GM23338 (cell line): ENCODE measurements around the gene BSCL2. TPM values are rescaled to one million over a fixed set of nuclear protein-coding genes. Genes with fewer than 3 reads are reported as not detected.

Experiments
- ATAC-seq: fragments of 200-7000 bp; cut with Tn5 transposase; 3 replicates; pipeline ENCODE4 v1.9.1; 2020
- DNase-seq: peaks from one replicate; pipeline ENCODE4 v3.0.0-alpha.2; 2015; ENCODE audit warnings: low spot score
- H2AFZ ChIP-seq: fragments of 200-600 bp; sonication (generic); 2 replicates; pipeline ENCODE4 v1.8.0; 2016; ENCODE audit warnings: antibody characterized with exemption, mild to moderate bottlenecking, moderate library complexity
- H3F3A ChIP-seq: fragments of 200-600 bp; sonication (generic); replicated peaks from 2 replicates; pipeline ENCODE4 v1.8.0; 2017; ENCODE audit warnings: antibody characterized with exemption, mixed run types, low read depth
- H3K27ac ChIP-seq: fragments of 200-600 bp; sonication (generic); 2 replicates; pipeline ENCODE4 v1.6.1; 2016; ENCODE audit warnings: low read depth
- H3K27me3 ChIP-seq: fragments of 200-600 bp; sonication (generic); 2 replicates; pipeline ENCODE4 v1.8.0; 2016; ENCODE audit warnings: mild to moderate bottlenecking, mixed run types, moderate library complexity; ENCODE audit not compliant: insufficient read depth
- H3K36me3 ChIP-seq: fragments of 200-600 bp; sonication (generic); 2 replicates; pipeline ENCODE4 v1.8.0; 2016; ENCODE audit warnings: mild to moderate bottlenecking; ENCODE audit not compliant: insufficient read depth
- H3K4me1 ChIP-seq: fragments of 200-600 bp; sonication (generic); 2 replicates; pipeline ENCODE4 v1.8.0; 2016; ENCODE audit warnings: mild to moderate bottlenecking, moderate library complexity; ENCODE audit not compliant: insufficient read depth
- H3K4me2 ChIP-seq: fragments of 200-600 bp; sonication (generic); 2 replicates; pipeline ENCODE4 v1.7.1; 2017; ENCODE audit warnings: mixed run types
- H3K4me3 ChIP-seq: fragments of 200-600 bp; sonication (generic); 2 replicates; pipeline ENCODE4 v1.6.1; 2016; ENCODE audit warnings: mixed run types
- H3K79me2 ChIP-seq: fragments of 200-600 bp; sonication (generic); replicated peaks from 2 replicates; pipeline ENCODE4 v1.8.0; 2017; ENCODE audit warnings: mild to moderate bottlenecking; ENCODE audit not compliant: insufficient read depth
- H3K9me2 ChIP-seq: fragments of 200-600 bp; sonication (generic); 2 replicates; pipeline ENCODE4 v1.8.0; 2017; ENCODE audit not compliant: insufficient read depth
- H4K20me1 ChIP-seq: fragments of 200-600 bp; sonication (generic); replicated peaks from 2 replicates; pipeline ENCODE4 v1.8.0; 2017; ENCODE audit warnings: mild to moderate bottlenecking; ENCODE audit not compliant: insufficient read depth
- H3K27ac Mint-ChIP-seq: 2 replicates; pipeline ENCODE4 v1.8.0; 2020; ENCODE audit warnings: inconsistent platforms, mild to moderate bottlenecking, moderate library complexity, mixed read lengths
- H3K27me3 Mint-ChIP-seq: 3 replicates; pipeline ENCODE4 v1.8.0; 2022; ENCODE audit warnings: low read depth, mild to moderate bottlenecking, moderate library complexity, mixed read lengths, inconsistent platforms; ENCODE audit not compliant: insufficient read depth, poor library complexity
- H3K36me3 Mint-ChIP-seq: 3 replicates; pipeline ENCODE4 v1.8.0; 2021; ENCODE audit warnings: low read depth, mild to moderate bottlenecking, inconsistent platforms, moderate library complexity, mixed read lengths
- H3K4me1 Mint-ChIP-seq: 3 replicates; pipeline ENCODE4 v1.8.0; 2020; ENCODE audit warnings: mild to moderate bottlenecking, inconsistent platforms, mixed read lengths
- H3K4me3 Mint-ChIP-seq: 3 replicates; pipeline ENCODE4 v1.8.0; 2021; ENCODE audit warnings: moderate library complexity, mild to moderate bottlenecking, inconsistent platforms, mixed read lengths
- H3K9me3 Mint-ChIP-seq: 3 replicates; pipeline ENCODE4 v1.8.0; 2020; ENCODE audit warnings: moderate library complexity, mild to moderate bottlenecking, inconsistent platforms, mixed read lengths
- CREB1 ChIP-seq: fragments of 250-450 bp; sonication (Bioruptor Pico); IDR thresholded peaks from 2 replicates; pipeline ENCODE4 v1.5.0; 2020; ENCODE audit warnings: low read depth, mild to moderate bottlenecking, moderate library complexity
- EZH2 ChIP-seq: fragments of 200-600 bp; sonication (generic); IDR thresholded peaks from one replicate; pipeline ENCODE4 v1.8.0; 2017; ENCODE audit warnings: antibody characterized with exemption, mild to moderate bottlenecking, low read depth; ENCODE audit not compliant: unreplicated experiment
- JUNB ChIP-seq: IDR thresholded peaks from one replicate; pipeline ENCODE4 v1.6.1; 2016; ENCODE audit warnings: antibody characterized with exemption; ENCODE audit not compliant: unreplicated experiment
- NANOG ChIP-seq: IDR thresholded peaks from 2 replicates; pipeline ENCODE4 v1.6.1; 2016; ENCODE audit warnings: antibody characterized with exemption, borderline replicate concordance
- POLR2AphosphoS5 ChIP-seq: IDR thresholded peaks from 2 replicates; pipeline ENCODE4 v1.6.1; 2016; ENCODE audit warnings: antibody characterized with exemption, low read depth
- STAT1 ChIP-seq: IDR thresholded peaks from one replicate; pipeline ENCODE4 v1.6.1; 2016; ENCODE audit warnings: antibody characterized with exemption; ENCODE audit not compliant: unreplicated experiment
- ZNF114 ChIP-seq: fragments of 250-450 bp; sonication (Bioruptor Pico); IDR thresholded peaks from 2 replicates; pipeline ENCODE4 v1.5.0; 2020; ENCODE audit warnings: mild to moderate bottlenecking, moderate library complexity
- ZNF331 ChIP-seq: fragments of 250-450 bp; sonication (Bioruptor Pico); IDR thresholded peaks from 2 replicates; pipeline ENCODE4 v1.5.0; 2020; ENCODE audit warnings: low read depth, mild to moderate bottlenecking, moderate library complexity
- polyA plus RNA-seq: library from polyadenylated mRNA; unstranded; fragments of >200 nt; fragmentation: Nextera tagmentation; extraction: Ambion mirVana; gene quantifications from 2 replicates; pipeline ENCODE4 v1.2.1, GENCODE V29; 2016
- total RNA-seq: library from RNA; depleted of rRNA; stranded (reverse); fragments of >200 nt; shearing (Covaris generic); gene quantifications from 2 replicates; pipeline ENCODE4 v1.2.3, GENCODE V29; 2014
- TF ChIP-seq, protein P1 (sequence below), 2 experiments: fragments of 200-600 bp in 1 of 2; sonication (generic) in 1 of 2; conservative IDR thresholded peaks; 2 replicates each; pipeline versions ENCODE4 v1.5.1 to v1.6.1; 2016 to 2017; ENCODE audit warnings: antibody characterized with exemption in 2 of 2, low read depth in 2 of 2, mild to moderate bottlenecking in 2 of 2, moderate library complexity in 1 of 2
- TF ChIP-seq, protein P2 (sequence below): IDR thresholded peaks from 2 replicates; pipeline ENCODE4 v1.6.1; 2016; ENCODE audit warnings: antibody characterized with exemption
- TF ChIP-seq, protein P3 (sequence below): IDR thresholded peaks from one replicate; pipeline ENCODE4 v1.6.1; 2018; ENCODE audit warnings: antibody characterized with exemption; ENCODE audit not compliant: unreplicated experiment

Gene BSCL2
- total and polyA plus RNA-seq, 2 experiments from 2014 or later = 60.2 to 81.7 TPM

DNA sequence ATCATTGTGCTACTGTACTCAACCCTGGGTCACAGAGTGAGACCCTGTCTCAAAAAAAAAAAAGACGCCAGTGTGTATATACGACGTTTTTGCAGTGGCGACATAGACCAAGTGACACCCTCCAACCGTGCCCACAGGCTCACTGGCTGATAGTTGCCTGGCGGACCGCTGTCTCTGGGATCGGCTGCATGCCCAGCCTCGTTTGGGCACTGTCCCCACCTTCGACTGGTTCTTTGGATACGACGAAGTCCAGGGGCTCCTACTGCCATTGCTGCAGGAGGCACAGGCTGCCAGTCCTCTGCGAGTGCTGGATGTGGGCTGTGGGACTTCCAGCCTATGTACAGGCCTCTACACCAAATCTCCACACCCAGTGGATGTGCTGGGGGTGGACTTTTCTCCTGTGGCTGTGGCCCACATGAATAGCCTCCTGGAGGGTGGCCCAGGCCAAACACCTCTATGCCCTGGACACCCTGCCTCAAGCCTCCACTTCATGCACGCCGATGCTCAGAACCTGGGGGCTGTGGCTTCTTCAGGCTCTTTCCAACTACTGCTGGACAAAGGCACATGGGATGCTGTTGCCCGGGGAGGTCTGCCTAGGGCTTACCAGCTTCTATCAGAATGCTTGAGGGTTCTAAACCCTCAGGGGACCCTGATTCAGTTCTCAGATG is 40.8 kb downstream of the BSCL2 start:
- peaks cover 17% of the 10 kb centered on the region for H3K4me1 Mint-ChIP-seq
- H3K27ac Mint-ChIP-seq = peak overlapping the region; percentile 90
- peaks cover 26% of the 10 kb centered on the region for H3K4me1 ChIP-seq
- H3K27ac ChIP-seq = peak overlapping the region; percentile 95
- H3K4me2 ChIP-seq = peak overlapping the region; percentile 97
- no peak overlapping the region for H2AFZ ChIP-seq
- DNase-seq (no peak), ATAC-seq (no peak)
- H3K9me3 Mint-ChIP-seq = no peaks in the 10 kb centered on the region; the same call in 1 of the 3 replicates
- H3K9me2 ChIP-seq = no peaks in the 10 kb centered on the region
- H3K4me3 ChIP-seq = peak overlapping the region; percentile 99
- H3K36me3 ChIP-seq = peaks cover 20% of the 10 kb centered on the region
- peak overlapping the region; percentile 98 for H3K4me3 Mint-ChIP-seq
- peaks cover 55% of the 10 kb centered on the region for H3F3A ChIP-seq
- TF ChIP-seq, protein P1, sequence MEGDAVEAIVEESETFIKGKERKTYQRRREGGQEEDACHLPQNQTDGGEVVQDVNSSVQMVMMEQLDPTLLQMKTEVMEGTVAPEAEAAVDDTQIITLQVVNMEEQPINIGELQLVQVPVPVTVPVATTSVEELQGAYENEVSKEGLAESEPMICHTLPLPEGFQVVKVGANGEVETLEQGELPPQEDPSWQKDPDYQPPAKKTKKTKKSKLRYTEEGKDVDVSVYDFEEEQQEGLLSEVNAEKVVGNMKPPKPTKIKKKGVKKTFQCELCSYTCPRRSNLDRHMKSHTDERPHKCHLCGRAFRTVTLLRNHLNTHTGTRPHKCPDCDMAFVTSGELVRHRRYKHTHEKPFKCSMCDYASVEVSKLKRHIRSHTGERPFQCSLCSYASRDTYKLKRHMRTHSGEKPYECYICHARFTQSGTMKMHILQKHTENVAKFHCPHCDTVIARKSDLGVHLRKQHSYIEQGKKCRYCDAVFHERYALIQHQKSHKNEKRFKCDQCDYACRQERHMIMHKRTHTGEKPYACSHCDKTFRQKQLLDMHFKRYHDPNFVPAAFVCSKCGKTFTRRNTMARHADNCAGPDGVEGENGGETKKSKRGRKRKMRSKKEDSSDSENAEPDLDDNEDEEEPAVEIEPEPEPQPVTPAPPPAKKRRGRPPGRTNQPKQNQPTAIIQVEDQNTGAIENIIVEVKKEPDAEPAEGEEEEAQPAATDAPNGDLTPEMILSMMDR (conservative IDR thresholded peaks at IDR 0.05; ENCODE audit: low read depth in 2 of 2) = no peak
- peak; percentile 41 for TF ChIP-seq POLR2AphosphoS5
- peaks cover 51% of the 10 kb centered on the region for H3K79me2 ChIP-seq
- H3K27me3 Mint-ChIP-seq = peaks cover 17% of the 10 kb centered on the region
- no peaks in the 10 kb centered on the region for H3K27me3 ChIP-seq
- peaks cover 15% of the 10 kb centered on the region for H4K20me1 ChIP-seq
- H3K36me3 Mint-ChIP-seq = peaks cover 54% of the 10 kb centered on the region

DNA sequence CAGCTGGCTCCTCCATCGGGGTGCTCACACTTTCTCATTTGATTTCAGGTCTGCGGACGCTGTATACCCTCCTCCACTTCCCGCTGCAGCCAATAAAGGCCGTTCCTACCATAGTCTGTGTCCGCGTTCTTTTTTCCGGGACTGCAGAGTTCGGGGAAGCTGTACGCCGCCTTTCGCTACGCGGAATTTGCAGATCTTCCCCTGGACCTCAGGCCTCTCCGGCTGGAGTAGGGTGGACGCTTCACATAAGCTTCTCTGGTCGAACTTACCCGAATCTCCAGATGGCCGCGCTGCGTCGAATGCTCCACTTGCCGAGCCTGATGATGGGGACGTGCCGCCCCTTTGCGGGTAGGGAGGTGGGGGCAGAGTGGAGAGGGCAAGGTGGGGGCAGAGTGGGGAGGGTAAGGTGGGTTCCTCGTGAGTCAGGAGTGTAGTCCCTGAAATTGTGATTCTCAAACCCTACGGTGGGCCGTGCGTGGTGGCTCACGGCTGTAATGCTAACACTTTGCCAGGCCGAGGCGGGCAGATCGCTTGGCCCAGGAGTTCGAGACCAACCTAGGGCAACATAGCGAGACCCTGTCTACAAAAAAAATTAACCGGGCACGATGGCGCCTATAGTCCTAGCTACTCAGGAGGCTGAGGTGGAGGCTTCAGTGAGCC is 41.5 kb downstream of the BSCL2 start:
- ATAC-seq (peak; percentile 2), DNase-seq (peak; percentile 42)
- Histone ChIP-seq H3K4me3 (peak overlapping the region; percentile 99), H3K4me1 (peaks cover 26% of the 10 kb centered on the region), H4K20me1 (peaks cover 15% of the 10 kb centered on the region), H2AFZ (no peak overlapping the region), H3K36me3 (peaks cover 20% of the 10 kb centered on the region), H3K9me2 (no peaks in the 10 kb centered on the region), H3K4me2 (peak overlapping the region; percentile 97), H3K79me2 (peaks cover 51% of the 10 kb centered on the region), H3F3A (peaks cover 60% of the 10 kb centered on the region), H3K27ac (peak overlapping the region; percentile 95), H3K27me3 (no peaks in the 10 kb centered on the region)
- H3K36me3 Mint-ChIP-seq = peaks cover 56% of the 10 kb centered on the region
- H3K9me3 Mint-ChIP-seq = no peaks in the 10 kb centered on the region; the same call in 1 of the 3 replicates
- H3K27ac Mint-ChIP-seq = peak overlapping the region; percentile 98
- peaks cover 17% of the 10 kb centered on the region for H3K4me1 Mint-ChIP-seq
- peak overlapping the region; percentile 98 for H3K4me3 Mint-ChIP-seq
- H3K27me3 Mint-ChIP-seq = peaks cover 14% of the 10 kb centered on the region
- TF ChIP-seq NANOG = no peak
- TF ChIP-seq ZNF114 (CRISPR knock-in tag) = no peak
- TF ChIP-seq POLR2AphosphoS5 = no peak
- TF ChIP-seq EZH2 = no peak
- TF ChIP-seq STAT1 = no peak
- no peak for TF ChIP-seq CREB1
- TF ChIP-seq, protein P2, sequence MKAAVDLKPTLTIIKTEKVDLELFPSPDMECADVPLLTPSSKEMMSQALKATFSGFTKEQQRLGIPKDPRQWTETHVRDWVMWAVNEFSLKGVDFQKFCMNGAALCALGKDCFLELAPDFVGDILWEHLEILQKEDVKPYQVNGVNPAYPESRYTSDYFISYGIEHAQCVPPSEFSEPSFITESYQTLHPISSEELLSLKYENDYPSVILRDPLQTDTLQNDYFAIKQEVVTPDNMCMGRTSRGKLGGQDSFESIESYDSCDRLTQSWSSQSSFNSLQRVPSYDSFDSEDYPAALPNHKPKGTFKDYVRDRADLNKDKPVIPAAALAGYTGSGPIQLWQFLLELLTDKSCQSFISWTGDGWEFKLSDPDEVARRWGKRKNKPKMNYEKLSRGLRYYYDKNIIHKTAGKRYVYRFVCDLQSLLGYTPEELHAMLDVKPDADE = no peak
- TF ChIP-seq JUNB = no peak
- TF ChIP-seq ZNF331 (CRISPR knock-in tag) = no peak
- TF ChIP-seq, protein P3, sequence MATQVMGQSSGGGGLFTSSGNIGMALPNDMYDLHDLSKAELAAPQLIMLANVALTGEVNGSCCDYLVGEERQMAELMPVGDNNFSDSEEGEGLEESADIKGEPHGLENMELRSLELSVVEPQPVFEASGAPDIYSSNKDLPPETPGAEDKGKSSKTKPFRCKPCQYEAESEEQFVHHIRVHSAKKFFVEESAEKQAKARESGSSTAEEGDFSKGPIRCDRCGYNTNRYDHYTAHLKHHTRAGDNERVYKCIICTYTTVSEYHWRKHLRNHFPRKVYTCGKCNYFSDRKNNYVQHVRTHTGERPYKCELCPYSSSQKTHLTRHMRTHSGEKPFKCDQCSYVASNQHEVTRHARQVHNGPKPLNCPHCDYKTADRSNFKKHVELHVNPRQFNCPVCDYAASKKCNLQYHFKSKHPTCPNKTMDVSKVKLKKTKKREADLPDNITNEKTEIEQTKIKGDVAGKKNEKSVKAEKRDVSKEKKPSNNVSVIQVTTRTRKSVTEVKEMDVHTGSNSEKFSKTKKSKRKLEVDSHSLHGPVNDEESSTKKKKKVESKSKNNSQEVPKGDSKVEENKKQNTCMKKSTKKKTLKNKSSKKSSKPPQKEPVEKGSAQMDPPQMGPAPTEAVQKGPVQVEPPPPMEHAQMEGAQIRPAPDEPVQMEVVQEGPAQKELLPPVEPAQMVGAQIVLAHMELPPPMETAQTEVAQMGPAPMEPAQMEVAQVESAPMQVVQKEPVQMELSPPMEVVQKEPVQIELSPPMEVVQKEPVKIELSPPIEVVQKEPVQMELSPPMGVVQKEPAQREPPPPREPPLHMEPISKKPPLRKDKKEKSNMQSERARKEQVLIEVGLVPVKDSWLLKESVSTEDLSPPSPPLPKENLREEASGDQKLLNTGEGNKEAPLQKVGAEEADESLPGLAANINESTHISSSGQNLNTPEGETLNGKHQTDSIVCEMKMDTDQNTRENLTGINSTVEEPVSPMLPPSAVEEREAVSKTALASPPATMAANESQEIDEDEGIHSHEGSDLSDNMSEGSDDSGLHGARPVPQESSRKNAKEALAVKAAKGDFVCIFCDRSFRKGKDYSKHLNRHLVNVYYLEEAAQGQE = no peak
